Ovary (tissue), 9 donors: ENCODE results near the gene PRPSAP2. TPM values are rescaled to one million over a fixed set of nuclear protein-coding genes. Genes with fewer than 3 reads are reported as not detected.

ENCODE experiments used
- DNase-seq, 5 donors: peaks; one replicate each; pipeline ENCODE4 v3.0.0-alpha.2; 2019 to 2020
- H3K27ac ChIP-seq, 2 donors: fragments of 200-600 bp; one replicate each; pipeline versions ENCODE4 v1.5.1 to v1.8.0; 2019 to 2022
- H3K27me3 ChIP-seq: fragments of 200-600 bp; one replicate; pipeline ENCODE4 v1.8.0; 2022
- H3K36me3 ChIP-seq: fragments of 200-600 bp; sonication (generic); one replicate; pipeline ENCODE4 v1.5.1; 2019
- H3K4me1 ChIP-seq: one replicate; pipeline ENCODE4 v1.8.1; 2013; ENCODE audit warnings: mild to moderate bottlenecking, moderate library complexity; ENCODE audit not compliant: insufficient read depth
- H3K4me3 ChIP-seq: fragments of 200-600 bp; sonication (generic); one replicate; pipeline ENCODE4 v1.5.1; 2017
- H3K9me3 ChIP-seq, 2 donors: fragments of 200-600 bp in 1 of 2; sonication (generic) in 1 of 2; one replicate each; pipeline versions ENCODE4 v1.5.1 to v1.8.1; 2013 to 2019; ENCODE audit warnings: mild to moderate bottlenecking in 1 of 2, moderate library complexity in 1 of 2
- EP300 ChIP-seq: sonication (generic); formaldehyde crosslinking; IDR thresholded peaks from one replicate; pipeline ENCODE4 v1.6.1; 2017; ENCODE audit warnings: antibody characterized with exemption
- POLR2A ChIP-seq: fragments of 450-650 bp; IDR thresholded peaks from one replicate; pipeline ENCODE4 v1.6.1; 2017; ENCODE audit warnings: antibody characterized with exemption, mild to moderate bottlenecking, moderate library complexity
- WGBS, 3 donors: extraction: QIAGEN DNeasy Blood & Tissue Kit in 1 of 3; methylation state at CpG; one replicate each; pipeline versions ENCODE4 v1.1.5 to v1.1.7; 2013 to 2017; 5-methylcytosine and 5-hydroxymethylcytosine counted together
- intact Hi-C, 4 donors: fragments of 100-400 bp; cut with DNase I; formaldehyde crosslinking; loops; one replicate each; pipeline versions ENCODE4 v1.11.0 to v1.15.1; 2022 to 2023
- polyA plus RNA-seq, 2 donors: library from polyadenylated mRNA; stranded (reverse); fragments of 200-250 nt in 1 of 2; fragments of 350-450 nt in 1 of 2; fragmentation: Illumina TruSeq in 1 of 2; extraction: RNeasy Lipid Tissue Mini Kit (QIAGEN cat#74804) in 1 of 2; gene quantifications; one replicate each; pipeline ENCODE4 v1.2.3, GENCODE V29; 2013 to 2014
- total RNA-seq, 7 donors: library from RNA; depleted of rRNA in 2 of 7; stranded (reverse); fragments of >200 nt in 2 of 7; fragmentation: NEBNext Ultra II Directional in 3 of 7; extraction: Animal tissue kit (Norgen Biotek cat#: 25700) in 3 of 7; gene quantifications; one replicate each; pipeline versions ENCODE4 v1.1.0 to v1.2.4, GENCODE V29; 2016 to 2023
- TF ChIP-seq, protein P1 (sequence below), 3 donors: fragments of 450-650 bp in 2 of 3; fragments of 200-600 bp in 1 of 3; IDR thresholded peaks; one replicate each; pipeline versions ENCODE4 v1.5.1 to v1.8.0; 2016 to 2022; ENCODE audit warnings: antibody characterized with exemption in 3 of 3, mild to moderate bottlenecking in 1 of 3
- donor health status: DM: no; HTN: no; CAD: no; lungs with moderate emphysema.
- donor health status: DM: no; HTN: no; CAD: no.
- donor health status: Bipolar disorder and iron deficiency.
- donor health status: DM: yes; HTN: yes; CAD: no.
- donor health status: DM: no; HTN: no; CAD: no.
- donor health status: DM: yes; HTN: yes; CAD: no.

Gene PRPSAP2
- total and polyA plus RNA-seq, 9 donors: 25.2 to 44.7 (median 35.4) TPM

- WGBS, 3 donors: 91 to 96% (median 93%) methylated on average over 6 of the region's 6 CpGs
These were observed 53.0 kb downstream of the PRPSAP2 start for GRCh38 chr17:18910881-18911280.

GRCh38 chr17:18916816-18917500, 59.0 kb downstream of the PRPSAP2 start:
- H3K4me1 ChIP-seq: peaks cover 3% of the 10 kb centered on the region
- no peak overlapping the region for H3K27ac ChIP-seq
- TF ChIP-seq, protein P1, sequence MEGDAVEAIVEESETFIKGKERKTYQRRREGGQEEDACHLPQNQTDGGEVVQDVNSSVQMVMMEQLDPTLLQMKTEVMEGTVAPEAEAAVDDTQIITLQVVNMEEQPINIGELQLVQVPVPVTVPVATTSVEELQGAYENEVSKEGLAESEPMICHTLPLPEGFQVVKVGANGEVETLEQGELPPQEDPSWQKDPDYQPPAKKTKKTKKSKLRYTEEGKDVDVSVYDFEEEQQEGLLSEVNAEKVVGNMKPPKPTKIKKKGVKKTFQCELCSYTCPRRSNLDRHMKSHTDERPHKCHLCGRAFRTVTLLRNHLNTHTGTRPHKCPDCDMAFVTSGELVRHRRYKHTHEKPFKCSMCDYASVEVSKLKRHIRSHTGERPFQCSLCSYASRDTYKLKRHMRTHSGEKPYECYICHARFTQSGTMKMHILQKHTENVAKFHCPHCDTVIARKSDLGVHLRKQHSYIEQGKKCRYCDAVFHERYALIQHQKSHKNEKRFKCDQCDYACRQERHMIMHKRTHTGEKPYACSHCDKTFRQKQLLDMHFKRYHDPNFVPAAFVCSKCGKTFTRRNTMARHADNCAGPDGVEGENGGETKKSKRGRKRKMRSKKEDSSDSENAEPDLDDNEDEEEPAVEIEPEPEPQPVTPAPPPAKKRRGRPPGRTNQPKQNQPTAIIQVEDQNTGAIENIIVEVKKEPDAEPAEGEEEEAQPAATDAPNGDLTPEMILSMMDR (IDR thresholded peaks at IDR 0.05): no peak
- TF ChIP-seq POLR2A (no peak), EP300 (no peak)
- no peaks in the 10 kb centered on the region for H3K27me3 ChIP-seq
- no peak for DNase-seq
- H3K36me3 ChIP-seq: no peaks in the 10 kb centered on the region
- H3K4me3 ChIP-seq: no peak overlapping the region
- no peaks in the 10 kb centered on the region for H3K9me3 ChIP-seq
- intact Hi-C loops: no loop called here
- 81 to 87% (median 83%) methylated on average over 5 of the region's 5 CpGs for WGBS, 3 donors

More at GRCh38 chr17:18910881-18911280, 53.0 kb downstream of the PRPSAP2 start:
- H3K4me1 ChIP-seq: no peaks in the 10 kb centered on the region
- intact Hi-C loops: no loop called here
- H3K27ac ChIP-seq: no peak overlapping the region
- H3K4me3 ChIP-seq: no peak overlapping the region
- no peaks in the 10 kb centered on the region for H3K9me3 ChIP-seq
- H3K27me3 ChIP-seq: no peaks in the 10 kb centered on the region
- TF ChIP-seq, protein P1 (IDR thresholded peaks at IDR 0.05): no peak
- TF ChIP-seq POLR2A (no peak), EP300 (no peak)
- DNase-seq: no peak
- H3K36me3 ChIP-seq: no peaks in the 10 kb centered on the region

DNA sequence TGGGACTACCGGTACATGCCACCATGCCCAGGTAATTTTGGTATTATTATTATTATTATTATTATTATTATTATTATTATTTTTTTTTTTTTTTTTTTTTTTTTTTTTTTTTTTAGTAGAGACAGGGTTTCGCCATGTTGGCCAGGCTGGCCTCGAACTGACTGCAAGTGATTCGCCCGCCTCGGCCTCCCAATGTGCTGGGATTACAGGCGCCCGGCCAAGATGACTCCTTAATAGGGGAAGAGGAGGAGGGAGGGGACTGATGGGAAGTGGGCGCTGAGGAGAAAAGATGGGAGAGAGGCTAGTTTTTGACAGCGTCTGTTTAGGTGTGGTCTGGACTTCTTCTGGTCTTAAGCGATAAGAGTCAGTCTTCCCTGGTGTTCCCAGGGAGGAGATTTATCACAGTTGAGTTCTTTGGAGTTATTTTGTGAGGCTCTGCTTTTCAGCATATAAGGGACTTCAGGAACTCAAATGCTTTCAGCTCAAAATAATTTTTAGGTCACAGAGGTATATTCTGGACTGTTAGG, 59.6 kb downstream of the PRPSAP2 start:
- Histone ChIP-seq H3K27ac (no peak overlapping the region), H3K36me3 (no peaks in the 10 kb centered on the region), H3K4me1 (peaks cover 3% of the 10 kb centered on the region), H3K9me3 (no peaks in the 10 kb centered on the region), H3K4me3 (no peak overlapping the region), H3K27me3 (no peaks in the 10 kb centered on the region)
- 91 to 93% (median 93%) methylated on average over 11 of the region's 11 CpGs for WGBS, 3 donors
- no peak for DNase-seq
- intact Hi-C loops: no loop called here
- TF ChIP-seq POLR2A (no peak), EP300 (no peak)

DNA sequence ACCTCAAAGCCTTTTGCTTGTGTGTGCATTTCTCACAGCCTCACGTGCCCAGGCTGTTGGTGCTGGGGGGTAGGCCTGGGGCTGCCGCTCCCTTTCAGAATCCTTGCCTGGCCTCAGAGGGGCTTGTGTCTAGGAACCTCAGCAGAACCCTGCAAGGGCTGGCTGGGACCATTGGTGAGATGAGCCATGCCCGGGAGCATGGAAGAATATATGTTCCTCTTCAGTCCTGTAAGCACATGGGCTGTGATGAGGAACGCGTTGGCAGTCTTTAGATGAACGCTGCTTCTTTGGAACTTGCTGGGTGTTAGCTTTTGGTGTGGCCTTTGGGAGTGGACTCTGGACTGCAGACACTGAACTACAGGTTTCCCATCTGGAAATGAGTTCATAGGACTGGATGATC, 62.0 kb downstream of the PRPSAP2 start:
- Histone ChIP-seq H3K4me1 (peaks cover 3% of the 10 kb centered on the region), H3K27me3 (no peaks in the 10 kb centered on the region), H3K27ac (no peak overlapping the region), H3K9me3 (no peaks in the 10 kb centered on the region), H3K36me3 (no peaks in the 10 kb centered on the region), H3K4me3 (no peak overlapping the region)
- no peak for TF ChIP-seq POLR2A
- no peak for TF ChIP-seq EP300
- TF ChIP-seq, protein P1 (IDR thresholded peaks at IDR 0.05): no peak
- WGBS, 3 donors: 65 to 90% (median 83%) methylated on average over 6 of the region's 6 CpGs
- no peak for DNase-seq
- intact Hi-C loops: no loop called here

GRCh38 chr17:18920911-18921441, 63.0 kb downstream of the PRPSAP2 start:
- Histone ChIP-seq H3K36me3 (no peaks in the 10 kb centered on the region), H3K27me3 (no peaks in the 10 kb centered on the region), H3K9me3 (no peaks in the 10 kb centered on the region), H3K4me1 (peaks cover 3% of the 10 kb centered on the region), H3K4me3 (no peak overlapping the region), H3K27ac (no peak overlapping the region)
- 34 to 46% (median 41%) methylated on average over 6 of the region's 6 CpGs for WGBS, 3 donors
- no peak for DNase-seq
- intact Hi-C loops: no loop called here
- TF ChIP-seq POLR2A: no peak
- TF ChIP-seq, protein P1 (IDR thresholded peaks at IDR 0.05): no peak
- TF ChIP-seq EP300: no peak
